ENCODE data around the gene MAPT.

GRCh38 chr17:45984368-45984767 is 90.0 kb downstream of the MAPT start:
- TF ChIP-seq CTCF (conservative IDR thresholded peaks at IDR 0.05) (no peak), ZFX (IDR thresholded peaks at IDR 0.05) (no peak)
